Activated T-cell treated with anti-CD3 and anti-CD28 coated beads, Interleukin-2, amount 50 U/mL, for 4 hours (primary cell): ENCODE measurements around the gene PPP2R5B. TPM values are rescaled to one million over a fixed set of nuclear protein-coding genes. Genes with fewer than 3 reads are reported as not detected.

Experiments used
- ATAC-seq, 2 donors: fragments of 200-7000 bp; cut with Tn5 transposase; one replicate each; pipeline ENCODE4 v1.10.0; 2021
- DNase-seq: peaks from one replicate; pipeline ENCODE4 v3.0.0-alpha.2; 2020
- H3K27me3 Mint-ChIP-seq: one replicate; pipeline ENCODE4 v1.8.0; 2021; ENCODE audit warnings: low read depth, mixed read lengths
- H3K36me3 Mint-ChIP-seq: one replicate; pipeline ENCODE4 v1.8.0; 2022; ENCODE audit warnings: mixed read lengths; ENCODE audit not compliant: insufficient read depth
- H3K4me1 Mint-ChIP-seq: one replicate; pipeline ENCODE4 v1.8.0; 2021; ENCODE audit warnings: low read depth, mixed read lengths
- H3K4me3 Mint-ChIP-seq: one replicate; pipeline ENCODE4 v1.8.0; 2021; ENCODE audit warnings: mild to moderate bottlenecking, moderate library complexity, mixed read lengths
- H3K9me3 Mint-ChIP-seq: one replicate; pipeline ENCODE4 v1.8.0; 2021; ENCODE audit warnings: mixed read lengths
- total RNA-seq, 3 donors: library from RNA; stranded (reverse); gene quantifications; one replicate each; pipeline ENCODE4 v1.2.1, GENCODE V29; 2021

The PPP2R5B gene
- total RNA-seq, 3 donors from 2014 or later = 6.9 to 8.2 (median 7.9) TPM

GRCh38 chr11:64924910-64925284, 408 bp downstream of the PPP2R5B start:
- Mint-ChIP-seq H3K9me3 (no peaks in the 10 kb centered on the region), H3K4me1 (peaks cover 15% of the 10 kb centered on the region), H3K36me3 (peaks cover 3% of the 10 kb centered on the region), H3K4me3 (peak overlapping the region; percentile 92), H3K27me3 (no peaks in the 10 kb centered on the region)
- DNase-seq (no peak), ATAC-seq (no peak)

- ATAC-seq = no peak
- Mint-ChIP-seq H3K36me3 (peaks cover 10% of the 10 kb centered on the region), H3K27me3 (no peaks in the 10 kb centered on the region), H3K9me3 (no peaks in the 10 kb centered on the region), H3K4me3 (peak overlapping the region; percentile 92), H3K4me1 (peaks cover 15% of the 10 kb centered on the region)
- DNase-seq = no peak
Measured at GRCh38 chr11:64925536-64926436, 1.3 kb downstream of the PPP2R5B start.

- DNase-seq (no peak), ATAC-seq (no peak)
- Mint-ChIP-seq H3K9me3 (no peaks in the 10 kb centered on the region), H3K4me3 (no peak overlapping the region), H3K36me3 (peaks cover 14% of the 10 kb centered on the region), H3K4me1 (peaks cover 15% of the 10 kb centered on the region), H3K27me3 (no peaks in the 10 kb centered on the region)
Measured at GRCh38 chr11:64926689-64927088, 2.2 kb downstream of the PPP2R5B start.

- DNase-seq (no peak), ATAC-seq (no peak)
- Mint-ChIP-seq H3K36me3 (peaks cover 17% of the 10 kb centered on the region), H3K4me1 (peaks cover 9% of the 10 kb centered on the region), H3K27me3 (no peaks in the 10 kb centered on the region), H3K4me3 (no peak overlapping the region), H3K9me3 (no peaks in the 10 kb centered on the region)
Measured at GRCh38 chr11:64928957-64929356, 4.5 kb downstream of the PPP2R5B start.

- peaks cover 5% of the 10 kb centered on the region for H3K4me1 Mint-ChIP-seq
- no peaks in the 10 kb centered on the region for H3K27me3 Mint-ChIP-seq
- H3K36me3 Mint-ChIP-seq = peaks cover 20% of the 10 kb centered on the region
- DNase-seq = no peak
- H3K4me3 Mint-ChIP-seq = no peak overlapping the region
- ATAC-seq = no peak
- no peaks in the 10 kb centered on the region for H3K9me3 Mint-ChIP-seq
Measured at GRCh38 chr11:64929625-64930024, 5.1 kb downstream of the PPP2R5B start.

GRCh38 chr11:64930340-64930739, 5.9 kb downstream of the PPP2R5B start:
- no peak overlapping the region for H3K4me3 Mint-ChIP-seq
- H3K9me3 Mint-ChIP-seq = no peaks in the 10 kb centered on the region
- no peak for DNase-seq
- H3K4me1 Mint-ChIP-seq = no peaks in the 10 kb centered on the region
- no peak for ATAC-seq
- H3K27me3 Mint-ChIP-seq = no peaks in the 10 kb centered on the region
- H3K36me3 Mint-ChIP-seq = peaks cover 20% of the 10 kb centered on the region

- H3K36me3 Mint-ChIP-seq = peaks cover 20% of the 10 kb centered on the region
- H3K4me1 Mint-ChIP-seq = no peaks in the 10 kb centered on the region
- no peak overlapping the region for H3K4me3 Mint-ChIP-seq
- DNase-seq (no peak), ATAC-seq (no peak)
- H3K27me3 Mint-ChIP-seq = no peaks in the 10 kb centered on the region
- H3K9me3 Mint-ChIP-seq = no peaks in the 10 kb centered on the region
Measured at GRCh38 chr11:64931290-64931689, 6.8 kb downstream of the PPP2R5B start.

GRCh38 chr11:64932324-64932723, 7.8 kb downstream of the PPP2R5B start:
- Mint-ChIP-seq H3K27me3 (no peaks in the 10 kb centered on the region), H3K4me1 (no peaks in the 10 kb centered on the region), H3K36me3 (peaks cover 20% of the 10 kb centered on the region), H3K9me3 (no peaks in the 10 kb centered on the region), H3K4me3 (no peak overlapping the region)
- no peak for DNase-seq
- no peak for ATAC-seq

- Mint-ChIP-seq H3K27me3 (no peaks in the 10 kb centered on the region), H3K36me3 (peaks cover 20% of the 10 kb centered on the region), H3K4me3 (no peak overlapping the region), H3K9me3 (no peaks in the 10 kb centered on the region), H3K4me1 (no peaks in the 10 kb centered on the region)
- no peak for DNase-seq
- ATAC-seq = no peak
Measured at GRCh38 chr11:64933213-64933934, 8.9 kb downstream of the PPP2R5B start.

GRCh38 chr11:64933935-64934681, 9.6 kb downstream of the PPP2R5B start:
- ATAC-seq (no peak), DNase-seq (no peak)
- Mint-ChIP-seq H3K27me3 (no peaks in the 10 kb centered on the region), H3K4me3 (no peak overlapping the region), H3K4me1 (no peaks in the 10 kb centered on the region), H3K9me3 (no peaks in the 10 kb centered on the region), H3K36me3 (peaks cover 20% of the 10 kb centered on the region)

- Mint-ChIP-seq H3K27me3 (no peaks in the 10 kb centered on the region), H3K4me1 (no peaks in the 10 kb centered on the region), H3K4me3 (no peak overlapping the region), H3K9me3 (no peaks in the 10 kb centered on the region), H3K36me3 (peaks cover 17% of the 10 kb centered on the region)
- DNase-seq = no peak
- ATAC-seq = no peak
Measured at GRCh38 chr11:64934682-64935358, 10.3 kb downstream of the PPP2R5B start.

GRCh38 chr11:64935359-64936081, 11.0 kb downstream of the PPP2R5B start, which contains the start of gene GPHA2:
Gene GPHA2, minus strand, starts transcription at chr11:64935893. Its CDS starts 433 bp downstream, at chr11:64935460.
- Mint-ChIP-seq H3K4me1 (no peaks in the 10 kb centered on the region), H3K4me3 (no peak within 1 kb of the TSS), H3K9me3 (no peaks in the 10 kb centered on the region), H3K36me3 (peaks cover 12% of the 10 kb centered on the region), H3K27me3 (no peaks in the 10 kb centered on the region)
- DNase-seq = no peak
- ATAC-seq = no peak

GRCh38 chr11:64936539-64936938, 12.1 kb downstream of the PPP2R5B start:
- ATAC-seq = no peak
- Mint-ChIP-seq H3K4me3 (no peak overlapping the region), H3K4me1 (no peaks in the 10 kb centered on the region), H3K27me3 (no peaks in the 10 kb centered on the region), H3K36me3 (peaks cover 6% of the 10 kb centered on the region), H3K9me3 (no peaks in the 10 kb centered on the region)
- DNase-seq = no peak
